MM.1S (cell line): Measurements from ENCODE around the gene NARF.

ENCODE experiments used
- DNase-seq: peaks from one replicate; pipeline ENCODE4 v3.0.0-alpha.2; 2015
- H2AFZ ChIP-seq: fragments of 300-600 bp; sonication (generic); 2 replicates; pipeline ENCODE4 v1.6.0; 2016; ENCODE audit warnings: antibody characterized with exemption, low read length
- H3F3A ChIP-seq: fragments of 300-600 bp; sonication (generic); 2 replicates; pipeline ENCODE4 v1.6.1; 2016; ENCODE audit warnings: mild to moderate bottlenecking, antibody characterized with exemption, low read length, moderate library complexity, mixed read lengths; ENCODE audit not compliant: insufficient read depth
- H3K27ac ChIP-seq: fragments of 300-600 bp; sonication (generic); 2 replicates; pipeline ENCODE4 v1.5.1; 2016; ENCODE audit warnings: mild to moderate bottlenecking, low read length
- H3K27me3 ChIP-seq: fragments of 300-600 bp; sonication (generic); replicated peaks from 2 replicates; pipeline ENCODE4 v1.6.0; 2016; ENCODE audit warnings: low read length; ENCODE audit not compliant: insufficient read depth
- H3K36me3 ChIP-seq: fragments of 300-600 bp; sonication (generic); replicated peaks from 2 replicates; pipeline ENCODE4 v1.6.1; 2016; ENCODE audit warnings: mild to moderate bottlenecking, low read length, mixed read lengths; ENCODE audit not compliant: insufficient read depth
- H3K4me1 ChIP-seq: fragments of 300-600 bp; sonication (generic); 2 replicates; pipeline ENCODE4 v1.6.1; 2016; ENCODE audit warnings: low read length, mixed read lengths
- H3K4me2 ChIP-seq: fragments of 300-600 bp; sonication (generic); 2 replicates; pipeline ENCODE4 v1.6.0; 2016; ENCODE audit warnings: low read depth, low read length
- H3K4me3 ChIP-seq: fragments of 300-600 bp; sonication (generic); 2 replicates; pipeline ENCODE4 v1.5.1; 2016; ENCODE audit warnings: low read length, mixed read lengths
- H3K79me2 ChIP-seq: fragments of 300-600 bp; sonication (generic); 2 replicates; pipeline ENCODE4 v1.6.1; 2016; ENCODE audit warnings: mixed run types, low read length, mixed read lengths
- H3K9ac ChIP-seq: fragments of 300-600 bp; sonication (generic); 2 replicates; pipeline ENCODE4 v1.6.1; 2016; ENCODE audit warnings: low read length, mixed read lengths
- H3K9me2 ChIP-seq: fragments of 300-600 bp; sonication (generic); replicated peaks from 2 replicates; pipeline ENCODE4 v1.6.1; 2016; ENCODE audit warnings: mild to moderate bottlenecking, low read length, mixed read lengths; ENCODE audit not compliant: insufficient read depth
- H3K9me3 ChIP-seq: fragments of 300-600 bp; sonication (generic); replicated peaks from 2 replicates; pipeline ENCODE4 v1.6.1; 2016; ENCODE audit warnings: mild to moderate bottlenecking, low read length, mixed read lengths; ENCODE audit not compliant: insufficient read depth
- H4K20me1 ChIP-seq: fragments of 300-600 bp; sonication (generic); 2 replicates; pipeline ENCODE4 v1.6.1; 2016; ENCODE audit warnings: mild to moderate bottlenecking, low read length, moderate library complexity, mixed read lengths; ENCODE audit not compliant: insufficient read depth
- CTCF ChIP-seq: fragments of 300-600 bp; sonication (generic); IDR thresholded peaks from 2 replicates; pipeline ENCODE4 v1.5.1; 2016; ENCODE audit warnings: antibody characterized with exemption, low read length, mixed read lengths
- EZH2 ChIP-seq: fragments of 300-600 bp; sonication (generic); optimal IDR thresholded peaks from 2 replicates; pipeline ENCODE3; 2017; ENCODE audit warnings: low read depth, mild to moderate bottlenecking, antibody characterized with exemption, low read length, mixed read lengths
- EZH2phosphoT487 ChIP-seq: fragments of 300-600 bp; sonication (generic); IDR thresholded peaks from 2 replicates; pipeline ENCODE4 v1.6.1; 2018; ENCODE audit warnings: antibody characterized with exemption, low read length

The NARF gene

GRCh38 chr17:82518826-82519810 is 60.6 kb downstream of the NARF start, which contains the start of gene FOXK2:
TSS of gene FOXK2 (plus strand) at chr17:82519732. CDS start at chr17:82519889, 157 bp downstream.
- no peaks in the 10 kb centered on the region for H3K36me3 ChIP-seq
- peak within 1 kb of the TSS; percentile 78 for H3K4me3 ChIP-seq
- TF ChIP-seq EZH2phosphoT487 (no peak), CTCF (no peak), EZH2 (no peak)
- H3K9me3 ChIP-seq = no peaks in the 10 kb centered on the region
- no peaks in the 10 kb centered on the region for H3K27me3 ChIP-seq
- H4K20me1 ChIP-seq = peaks cover 10% of the 10 kb centered on the region; the same call in 1 of the 2 replicates
- H2AFZ ChIP-seq = peak within 1 kb of the TSS; percentile 51; the same call in 1 of the 2 replicates
- H3F3A ChIP-seq = peaks cover 12% of the 10 kb centered on the region; the same call in 1 of the 2 replicates
- peaks cover 40% of the 10 kb centered on the region for H3K79me2 ChIP-seq
- no peaks in the 10 kb centered on the region for H3K9me2 ChIP-seq
- peak within 1 kb of the TSS; percentile 76 for H3K9ac ChIP-seq
- H3K4me2 ChIP-seq = peak within 1 kb of the TSS; percentile 65
- 0 out of 2 replicates have a peak, but pooled peaks cover 4% of the 10 kb centered on the region for H3K4me1 ChIP-seq
- peak; percentile 97 for DNase-seq
- H3K27ac ChIP-seq = peak within 1 kb of the TSS; percentile 83

DNA sequence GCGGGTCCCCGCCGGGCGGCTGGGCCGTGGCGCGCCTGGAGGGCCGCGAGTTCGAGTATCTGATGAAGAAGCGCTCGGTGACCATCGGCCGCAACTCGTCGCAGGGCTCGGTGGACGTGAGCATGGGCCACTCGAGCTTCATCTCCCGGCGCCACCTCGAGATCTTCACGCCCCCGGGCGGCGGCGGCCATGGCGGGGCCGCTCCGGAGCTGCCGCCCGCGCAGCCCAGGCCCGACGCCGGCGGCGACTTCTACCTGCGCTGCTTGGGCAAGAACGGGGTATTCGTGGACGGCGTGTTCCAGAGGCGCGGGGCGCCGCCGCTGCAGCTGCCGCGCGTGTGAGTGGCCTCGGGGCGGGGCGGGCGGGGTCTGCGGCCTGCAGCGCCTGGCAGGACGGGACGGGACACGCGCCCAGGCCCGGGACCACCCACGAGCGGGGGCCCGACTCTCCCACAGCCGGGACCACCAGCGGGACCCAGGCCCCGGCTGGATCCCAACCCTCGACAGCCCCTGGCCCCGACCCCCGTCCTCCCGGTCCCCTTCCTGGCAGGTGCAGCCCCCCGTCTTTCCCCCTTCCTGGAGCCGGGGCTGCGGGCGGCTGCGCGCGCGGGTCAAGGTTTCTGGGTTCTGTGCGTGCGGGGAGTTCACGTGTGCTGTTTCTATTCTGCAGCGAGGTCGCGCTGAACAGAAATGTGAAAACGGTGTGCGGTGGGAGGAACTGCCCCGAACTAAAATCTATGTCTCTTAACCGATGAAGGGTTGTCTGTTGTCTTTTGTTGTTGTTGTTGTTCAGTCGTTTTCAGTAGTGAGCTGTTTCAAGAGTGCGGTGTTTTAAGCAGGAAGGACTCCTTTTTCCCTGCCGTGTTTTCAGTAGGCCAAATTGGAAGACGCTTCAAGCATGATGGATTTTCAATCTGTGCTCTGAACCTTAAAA is 61.7 kb downstream of the NARF start:
- Histone ChIP-seq H3K27ac (peak overlapping the region; percentile 55; the same call in 1 of the 2 replicates), H4K20me1 (peaks cover 20% of the 10 kb centered on the region), H3K27me3 (no peaks in the 10 kb centered on the region), H3F3A (peaks cover 12% of the 10 kb centered on the region; the same call in 1 of the 2 replicates), H3K9me3 (no peaks in the 10 kb centered on the region), H2AFZ (no peak overlapping the region), H3K4me2 (peak overlapping the region; percentile 65), H3K79me2 (peaks cover 51% of the 10 kb centered on the region), H3K36me3 (no peaks in the 10 kb centered on the region), H3K4me3 (peak overlapping the region; percentile 78), H3K4me1 (0 out of 2 replicates have a peak, but pooled peaks cover 4% of the 10 kb centered on the region), H3K9me2 (no peaks in the 10 kb centered on the region), H3K9ac (peak overlapping the region; percentile 72)
- DNase-seq = peak; percentile 48
- TF ChIP-seq EZH2 (no peak), EZH2phosphoT487 (no peak), CTCF (no peak)

GRCh38 chr17:82524540-82524939 is 66.0 kb downstream of the NARF start:
- Histone ChIP-seq H3K9me3 (no peaks in the 10 kb centered on the region), H3K4me2 (no peak overlapping the region), H3K27ac (no peak overlapping the region), H3K36me3 (no peaks in the 10 kb centered on the region), H3K27me3 (no peaks in the 10 kb centered on the region), H4K20me1 (peaks cover 53% of the 10 kb centered on the region), H3K79me2 (peaks cover 94% of the 10 kb centered on the region), H2AFZ (no peak overlapping the region), H3K4me1 (0 out of 2 replicates have a peak, but pooled peaks cover 4% of the 10 kb centered on the region), H3K9ac (no peak overlapping the region), H3K4me3 (no peak overlapping the region), H3K9me2 (no peaks in the 10 kb centered on the region), H3F3A (peaks cover 6% of the 10 kb centered on the region; the same call in 1 of the 2 replicates)
- no peak for DNase-seq
- no peak for TF ChIP-seq CTCF
- no peak for TF ChIP-seq EZH2
